HEK293 (cell line): Measurements from ENCODE around the gene SLC25A25.

Experiments
- CTCF ChIA-PET: fragments of 350-600 bp; formaldehyde crosslinking; extraction: SDS; loops from one replicate; lab custom pipeline; 2021; ENCODE audit warnings: antibody characterized with exemption; lab: Yijun Ruan, JAX
- POLR2A ChIA-PET: fragments of 300-600 bp; formaldehyde crosslinking; extraction: SDS; loops from one replicate; lab custom pipeline; 2020; ENCODE audit warnings: antibody characterized with exemption, inconsistent platforms; lab: Yijun Ruan, JAX
- H3K27ac ChIP-seq: fragments of 200-500 bp; sonication (Bioruptor generic); 2 replicates; pipeline ENCODE4 v1.5.1; 2014; ENCODE audit warnings: low read depth, low read length, control low read depth, inconsistent platforms; ENCODE audit errors: extremely low read depth
- H3K36me3 ChIP-seq, 2 experiments: fragments of 200-500 bp in 1 of 2; sonication (Bioruptor generic) in 1 of 2; 1 replicate in 1 of 2; 2 replicates in 1 of 2; pipeline ENCODE4 v1.5.1; 2014 to 2017; ENCODE audit warnings: inconsistent platforms in 2 of 2, low read length in 2 of 2; ENCODE audit not compliant: control insufficient read depth in 2 of 2, insufficient read depth in 1 of 2
- H3K4me1 ChIP-seq: fragments of 200-500 bp; sonication (Bioruptor generic); 2 replicates; pipeline ENCODE4 v1.5.1; 2014; ENCODE audit warnings: mild to moderate bottlenecking, low read length, inconsistent platforms; ENCODE audit not compliant: control insufficient read depth, insufficient read depth
- H3K4me3 ChIP-seq: 2 replicates; pipeline ENCODE4 v1.5.1; 2011; ENCODE audit warnings: low read depth, mild to moderate bottlenecking, control low read depth, low read length, moderate library complexity
- H3K9me3 ChIP-seq: fragments of 200-500 bp; sonication (Bioruptor generic); 2 replicates; pipeline ENCODE4 v1.5.1; 2014; ENCODE audit warnings: low read depth, low read length, inconsistent platforms; ENCODE audit not compliant: control insufficient read depth, insufficient read depth
- BCL11B ChIP-seq: fragments of 450-650 bp; formaldehyde crosslinking; IDR thresholded peaks from 2 replicates; pipeline ENCODE4 v1.5.1; 2016; ENCODE audit warnings: low read depth, missing biosample characterization, missing genetic modification characterization
- FEZF1 ChIP-seq: fragments of 450-650 bp; formaldehyde crosslinking; IDR thresholded peaks from 2 replicates; pipeline ENCODE4 v1.5.1; 2016; ENCODE audit warnings: missing biosample characterization, missing genetic modification characterization
- KLF9 ChIP-seq: fragments of 450-650 bp; formaldehyde crosslinking; IDR thresholded peaks from 2 replicates; pipeline ENCODE4 v1.5.1; 2016; ENCODE audit warnings: missing biosample characterization, missing genetic modification characterization, low read depth
- PRDM10 ChIP-seq: fragments of 450-650 bp; formaldehyde crosslinking; IDR thresholded peaks from 2 replicates; pipeline ENCODE4 v1.5.1; 2016; ENCODE audit warnings: missing biosample characterization, missing genetic modification characterization
- RBAK ChIP-seq: fragments of 450-650 bp; formaldehyde crosslinking; IDR thresholded peaks from 2 replicates; pipeline ENCODE4 v1.5.1; 2016; ENCODE audit warnings: missing biosample characterization, missing genetic modification characterization
- ZBTB49 ChIP-seq: fragments of 450-650 bp; formaldehyde crosslinking; IDR thresholded peaks from 2 replicates; pipeline ENCODE4 v1.5.1; 2016; ENCODE audit warnings: missing biosample characterization, missing genetic modification characterization, low read depth
- ZBTB6 ChIP-seq: fragments of 450-650 bp; formaldehyde crosslinking; IDR thresholded peaks from 2 replicates; pipeline ENCODE4 v1.5.1; 2017; ENCODE audit warnings: missing biosample characterization, missing genetic modification characterization
- ZFP41 ChIP-seq: fragments of 450-650 bp; formaldehyde crosslinking; IDR thresholded peaks from 2 replicates; pipeline ENCODE4 v1.5.1; 2016; ENCODE audit warnings: missing biosample characterization, missing genetic modification characterization, borderline replicate concordance
- ZNF202 ChIP-seq: fragments of 450-650 bp; formaldehyde crosslinking; IDR thresholded peaks from 2 replicates; pipeline ENCODE4 v1.5.1; 2016; ENCODE audit warnings: missing biosample characterization, missing genetic modification characterization, borderline replicate concordance
- ZNF274 ChIP-seq, 2 experiments: fragments of 200-500 bp in 1 of 2; fragments of 450-650 bp in 1 of 2; sonication (Bioruptor generic) in 1 of 2; formaldehyde crosslinking in 1 of 2; IDR thresholded peaks; 2 replicates each; pipeline versions ENCODE4 v1.5.1 to v1.6.1; 2014 to 2016; ENCODE audit warnings: borderline replicate concordance in 1 of 2, inconsistent platforms in 1 of 2, low read length in 1 of 2, missing biosample characterization in 1 of 2, missing genetic modification characterization in 1 of 2
- ZNF292 ChIP-seq: fragments of 450-650 bp; formaldehyde crosslinking; IDR thresholded peaks from 2 replicates; pipeline ENCODE4 v1.5.1; 2016; ENCODE audit warnings: low read depth, missing biosample characterization, missing genetic modification characterization, borderline replicate concordance
- ZNF324 ChIP-seq: fragments of 450-650 bp; formaldehyde crosslinking; IDR thresholded peaks from 2 replicates; pipeline ENCODE4 v1.5.1; 2016; ENCODE audit warnings: missing biosample characterization, missing genetic modification characterization
- ZNF473 ChIP-seq: fragments of 450-650 bp; formaldehyde crosslinking; IDR thresholded peaks from 2 replicates; pipeline ENCODE4 v1.5.1; 2017; ENCODE audit warnings: missing biosample characterization, missing genetic modification characterization
- ZNF626 ChIP-seq: fragments of 450-650 bp; sonication (Bioruptor Pico); formaldehyde crosslinking; IDR thresholded peaks from 2 replicates; pipeline ENCODE4 v1.5.1; 2018; ENCODE audit warnings: missing biosample characterization, missing genetic modification characterization, inconsistent platforms
- ZNF76 ChIP-seq: fragments of 450-650 bp; formaldehyde crosslinking; IDR thresholded peaks from 2 replicates; pipeline ENCODE4; 2016; ENCODE audit warnings: low read depth, missing biosample characterization, missing genetic modification characterization, borderline replicate concordance
- ZNF785 ChIP-seq: fragments of 450-650 bp; formaldehyde crosslinking; IDR thresholded peaks from 2 replicates; pipeline ENCODE4 v1.5.1; 2016; ENCODE audit warnings: missing biosample characterization, missing genetic modification characterization
- TF ChIP-seq, protein P1 (sequence below): fragments of 450-650 bp; formaldehyde crosslinking; IDR thresholded peaks from 2 replicates; pipeline ENCODE4 v1.5.1; 2016; ENCODE audit warnings: missing biosample characterization, missing genetic modification characterization

The SLC25A25 gene

DNA sequence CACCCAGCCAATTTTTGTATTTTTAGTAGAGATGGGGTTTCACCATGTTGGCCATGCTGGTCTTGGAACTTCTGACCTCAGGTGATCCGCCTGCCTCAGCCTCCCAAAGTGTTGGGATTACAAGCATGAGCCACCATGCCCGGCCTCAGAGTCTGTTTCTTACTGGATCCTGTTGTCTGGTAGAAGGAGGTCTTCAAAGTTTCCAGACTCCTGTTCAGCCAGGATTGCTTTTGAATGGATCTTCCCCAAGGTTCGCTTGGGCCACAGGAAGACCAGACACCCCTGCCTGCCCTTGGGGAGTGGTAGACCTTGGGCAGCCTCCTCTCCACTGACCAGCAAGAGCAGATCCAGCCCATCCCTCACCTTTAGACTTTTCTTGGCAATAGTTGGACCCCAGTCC lies 73.6 kb downstream of the SLC25A25 start:
- H3K36me3 ChIP-seq = no peaks in the 10 kb centered on the region
- CTCF ChIA-PET = interaction anchor here (0.6 to 1.5 kb wide), 2 partner anchors 12 to 18 kb away, joined by 3 to 6 read pairs; no protein-coding TSS in a partner anchor
- no peaks in the 10 kb centered on the region for H3K9me3 ChIP-seq
- TF ChIP-seq ZBTB49 (tag by site-specific recombination) = no peak
- TF ChIP-seq ZNF274 (IDR thresholded peaks at IDR 0.05; ENCODE audit: low read length) = no peak
- no peak for TF ChIP-seq ZNF274 (tag by site-specific recombination; IDR thresholded peaks at IDR 0.05; ENCODE audit: borderline replicate concordance)
- no peak for TF ChIP-seq BCL11B (tag by site-specific recombination)
- TF ChIP-seq ZNF473 = no peak
- TF ChIP-seq, protein P1, sequence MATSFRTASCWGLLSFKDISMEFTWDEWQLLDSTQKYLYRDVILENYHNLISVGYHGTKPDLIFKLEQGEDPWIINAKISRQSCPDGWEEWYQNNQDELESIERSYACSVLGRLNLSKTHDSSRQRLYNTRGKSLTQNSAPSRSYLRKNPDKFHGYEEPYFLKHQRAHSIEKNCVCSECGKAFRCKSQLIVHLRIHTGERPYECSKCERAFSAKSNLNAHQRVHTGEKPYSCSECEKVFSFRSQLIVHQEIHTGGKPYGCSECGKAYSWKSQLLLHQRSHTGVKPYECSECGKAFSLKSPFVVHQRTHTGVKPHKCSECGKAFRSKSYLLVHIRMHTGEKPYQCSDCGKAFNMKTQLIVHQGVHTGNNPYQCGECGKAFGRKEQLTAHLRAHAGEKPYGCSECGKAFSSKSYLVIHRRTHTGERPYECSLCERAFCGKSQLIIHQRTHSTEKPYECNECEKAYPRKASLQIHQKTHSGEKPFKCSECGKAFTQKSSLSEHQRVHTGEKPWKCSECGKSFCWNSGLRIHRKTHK (tag by site-specific recombination) = no peak
- TF ChIP-seq PRDM10 (tag by site-specific recombination) = no peak
- no peak for TF ChIP-seq ZFP41
- no peak for TF ChIP-seq ZNF324 (tag by site-specific recombination)
- TF ChIP-seq ZNF202 (tag by site-specific recombination) = no peak
- TF ChIP-seq ZBTB6 = no peak
- no peak for TF ChIP-seq RBAK (tag by site-specific recombination)
- TF ChIP-seq KLF9 = no peak
- no peak for TF ChIP-seq ZNF292 (tag by site-specific recombination)
- no peak for TF ChIP-seq ZNF626 (tag by site-specific recombination)
- no peak for TF ChIP-seq ZNF785 (tag by site-specific recombination)
- TF ChIP-seq FEZF1 (tag by site-specific recombination) = no peak
- no peak for TF ChIP-seq ZNF76
- TF ChIP-seq, all 188 proteins: peak for 0
- POLR2A ChIA-PET = interaction anchor here (0.5 to 1.4 kb wide), 3 partner anchors 9 to 776 kb away, joined by 3 to 8 read pairs (median 4); partner anchors contain the start of gene BBLN
- H3K4me1 ChIP-seq = no peaks in the 10 kb centered on the region
- no peak overlapping the region for H3K27ac ChIP-seq
- no peak overlapping the region for H3K4me3 ChIP-seq
